ENCODE measurements around the gene ST6GAL1. TPM values are rescaled to one million over a fixed set of nuclear protein-coding genes. Genes with fewer than 3 reads are reported as not detected.

ST6GAL1 gene
- total RNA-seq, 4 donors from 2014 or later, result 74.8 to 189 (median 113) TPM

GRCh38 chr3:186895406-186895805 is 34.9 kb upstream of the ST6GAL1 start:
- DNase-seq, result no peak
- WGBS, 2 donors, result 97% methylated on average over 5 of the region's 5 CpGs
- no peaks in the 10 kb centered on the region for H3K27me3 ChIP-seq
- H3K27ac ChIP-seq, result no peak overlapping the region
- H3K4me1 ChIP-seq, result no peaks in the 10 kb centered on the region
- no peak overlapping the region for H3K4me3 ChIP-seq (replicated peaks in 1 of 3)
- no peaks in the 10 kb centered on the region for H3K36me3 ChIP-seq
- intact Hi-C loops (cut with DNase I), result no loop called here
- TF ChIP-seq POLR2A (IDR thresholded peaks at IDR 0.05) (no peak), CTCF (IDR thresholded peaks at IDR 0.05) (no peak)
- H3K9me3 ChIP-seq, result no peaks in the 10 kb centered on the region

GRCh38 chr3:186896006-186896405 is 34.3 kb upstream of the ST6GAL1 start:
- Histone ChIP-seq H3K4me3 (replicated peaks in 1 of 3) (no peak overlapping the region), H3K27ac (no peak overlapping the region), H3K36me3 (no peaks in the 10 kb centered on the region), H3K27me3 (no peaks in the 10 kb centered on the region), H3K4me1 (no peaks in the 10 kb centered on the region), H3K9me3 (no peaks in the 10 kb centered on the region)
- intact Hi-C loops (cut with DNase I), result no loop called here
- no peak for TF ChIP-seq CTCF (IDR thresholded peaks at IDR 0.05)
- no peak for TF ChIP-seq POLR2A (IDR thresholded peaks at IDR 0.05)
- WGBS, 2 donors, result 96 to 98% methylated on average over 4 of the region's 4 CpGs
- no peak for DNase-seq

- no peak for TF ChIP-seq CTCF (IDR thresholded peaks at IDR 0.05)
- no peak for TF ChIP-seq POLR2A (IDR thresholded peaks at IDR 0.05)
- Histone ChIP-seq H3K27ac (no peak overlapping the region), H3K27me3 (no peaks in the 10 kb centered on the region), H3K9me3 (no peaks in the 10 kb centered on the region), H3K4me3 (replicated peaks in 1 of 3) (no peak overlapping the region), H3K4me1 (no peaks in the 10 kb centered on the region), H3K36me3 (no peaks in the 10 kb centered on the region)
- intact Hi-C loops (cut with DNase I), result no loop called here
- DNase-seq, result no peak
- 61 to 65% methylated on average over 4 of the region's 4 CpGs for WGBS, 2 donors
Measured at GRCh38 chr3:186896875-186897274, 33.5 kb upstream of the ST6GAL1 start.

- no peak for TF ChIP-seq POLR2A (IDR thresholded peaks at IDR 0.05)
- TF ChIP-seq CTCF (IDR thresholded peaks at IDR 0.05), result no peak
- Histone ChIP-seq H3K4me3 (replicated peaks in 1 of 3) (no peak overlapping the region), H3K27me3 (no peaks in the 10 kb centered on the region), H3K9me3 (no peaks in the 10 kb centered on the region), H3K36me3 (no peaks in the 10 kb centered on the region), H3K4me1 (no peaks in the 10 kb centered on the region), H3K27ac (no peak overlapping the region)
- intact Hi-C loops (cut with DNase I), result no loop called here
- WGBS, 2 donors, result 91 to 96% methylated on average over 1 of the region's 1 CpG
- no peak for DNase-seq
Measured at GRCh38 chr3:186901135-186901734, 29.1 kb upstream of the ST6GAL1 start.

GRCh38 chr3:186902154-186902553 is 28.2 kb upstream of the ST6GAL1 start:
- intact Hi-C loops (cut with DNase I), result no loop called here
- no peak overlapping the region for H3K27ac ChIP-seq
- no peaks in the 10 kb centered on the region for H3K9me3 ChIP-seq
- no peaks in the 10 kb centered on the region for H3K27me3 ChIP-seq
- H3K4me3 ChIP-seq (replicated peaks in 1 of 3), result no peak overlapping the region
- WGBS, 2 donors, result 72 to 75% methylated on average over 3 of the region's 3 CpGs
- no peaks in the 10 kb centered on the region for H3K36me3 ChIP-seq
- H3K4me1 ChIP-seq, result no peaks in the 10 kb centered on the region
- TF ChIP-seq POLR2A (IDR thresholded peaks at IDR 0.05) (no peak), CTCF (IDR thresholded peaks at IDR 0.05) (no peak)
- no peak for DNase-seq
